SH-SY5Y (cell line): ENCODE results near the gene BCL2L13.

Source experiments
- GATA2 ChIP-seq: IDR thresholded peaks from 2 replicates; pipeline ENCODE4 v1.6.1; 2011; ENCODE audit warnings: mild to moderate bottlenecking, low read depth, low read length
- GATA3 ChIP-seq: IDR thresholded peaks from 2 replicates; pipeline ENCODE4 v1.6.1; 2011; ENCODE audit warnings: low read depth, mild to moderate bottlenecking, low read length, moderate library complexity

- no peak for TF ChIP-seq GATA3
- TF ChIP-seq GATA2 = no peak
Observed at GRCh38 chr22:17648569-17648968, 10.0 kb downstream of the BCL2L13 start.
